NB4 (cell line): ENCODE measurements around the gene C12orf60.

ENCODE experiments used
- MAX ChIP-seq: IDR thresholded peaks from 2 replicates; pipeline ENCODE4 v1.6.1; 2011; ENCODE audit warnings: low read depth, low read length
- TF ChIP-seq, protein P1 (sequence below): IDR thresholded peaks from one replicate; pipeline ENCODE4 v1.5.1; 2012; ENCODE audit warnings: low read depth, low read length

- TF ChIP-seq, protein P1, sequence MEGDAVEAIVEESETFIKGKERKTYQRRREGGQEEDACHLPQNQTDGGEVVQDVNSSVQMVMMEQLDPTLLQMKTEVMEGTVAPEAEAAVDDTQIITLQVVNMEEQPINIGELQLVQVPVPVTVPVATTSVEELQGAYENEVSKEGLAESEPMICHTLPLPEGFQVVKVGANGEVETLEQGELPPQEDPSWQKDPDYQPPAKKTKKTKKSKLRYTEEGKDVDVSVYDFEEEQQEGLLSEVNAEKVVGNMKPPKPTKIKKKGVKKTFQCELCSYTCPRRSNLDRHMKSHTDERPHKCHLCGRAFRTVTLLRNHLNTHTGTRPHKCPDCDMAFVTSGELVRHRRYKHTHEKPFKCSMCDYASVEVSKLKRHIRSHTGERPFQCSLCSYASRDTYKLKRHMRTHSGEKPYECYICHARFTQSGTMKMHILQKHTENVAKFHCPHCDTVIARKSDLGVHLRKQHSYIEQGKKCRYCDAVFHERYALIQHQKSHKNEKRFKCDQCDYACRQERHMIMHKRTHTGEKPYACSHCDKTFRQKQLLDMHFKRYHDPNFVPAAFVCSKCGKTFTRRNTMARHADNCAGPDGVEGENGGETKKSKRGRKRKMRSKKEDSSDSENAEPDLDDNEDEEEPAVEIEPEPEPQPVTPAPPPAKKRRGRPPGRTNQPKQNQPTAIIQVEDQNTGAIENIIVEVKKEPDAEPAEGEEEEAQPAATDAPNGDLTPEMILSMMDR, result peak; percentile 22
- TF ChIP-seq MAX, result no peak
These were observed 46.9 kb upstream of the C12orf60 start for GRCh38 chr12:14756334-14757143.
